Esophagus muscularis mucosa (tissue), 4 donors: ENCODE results near the gene UBR2.
A peak's percentile ranks its signal among the peaks of the same experiment; 100 is the strongest.

Experiments
- EP300 ChIP-seq: sonication (generic); formaldehyde crosslinking; IDR thresholded peaks from one replicate; pipeline ENCODE4 v1.6.1; 2017; ENCODE audit warnings: antibody characterized with exemption
- POLR2A ChIP-seq: fragments of 450-650 bp; IDR thresholded peaks from one replicate; pipeline ENCODE4 v1.6.1; 2017; ENCODE audit warnings: antibody characterized with exemption, moderate library complexity, mild to moderate bottlenecking, low read depth
- TF ChIP-seq, protein P1 (sequence below), 3 experiments: fragments of 200-600 bp in 2 of 3; fragments of 450-650 bp in 1 of 3; sonication (generic) in 2 of 3; IDR thresholded peaks; one replicate each; pipeline ENCODE4 v1.5.1; 2017 to 2019; ENCODE audit warnings: antibody characterized with exemption in 3 of 3, mild to moderate bottlenecking in 2 of 3, moderate library complexity in 1 of 3

- TF ChIP-seq, protein P1, sequence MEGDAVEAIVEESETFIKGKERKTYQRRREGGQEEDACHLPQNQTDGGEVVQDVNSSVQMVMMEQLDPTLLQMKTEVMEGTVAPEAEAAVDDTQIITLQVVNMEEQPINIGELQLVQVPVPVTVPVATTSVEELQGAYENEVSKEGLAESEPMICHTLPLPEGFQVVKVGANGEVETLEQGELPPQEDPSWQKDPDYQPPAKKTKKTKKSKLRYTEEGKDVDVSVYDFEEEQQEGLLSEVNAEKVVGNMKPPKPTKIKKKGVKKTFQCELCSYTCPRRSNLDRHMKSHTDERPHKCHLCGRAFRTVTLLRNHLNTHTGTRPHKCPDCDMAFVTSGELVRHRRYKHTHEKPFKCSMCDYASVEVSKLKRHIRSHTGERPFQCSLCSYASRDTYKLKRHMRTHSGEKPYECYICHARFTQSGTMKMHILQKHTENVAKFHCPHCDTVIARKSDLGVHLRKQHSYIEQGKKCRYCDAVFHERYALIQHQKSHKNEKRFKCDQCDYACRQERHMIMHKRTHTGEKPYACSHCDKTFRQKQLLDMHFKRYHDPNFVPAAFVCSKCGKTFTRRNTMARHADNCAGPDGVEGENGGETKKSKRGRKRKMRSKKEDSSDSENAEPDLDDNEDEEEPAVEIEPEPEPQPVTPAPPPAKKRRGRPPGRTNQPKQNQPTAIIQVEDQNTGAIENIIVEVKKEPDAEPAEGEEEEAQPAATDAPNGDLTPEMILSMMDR (IDR thresholded peaks at IDR 0.05), result peak; percentile 82 to 90 (median 86)
- TF ChIP-seq EP300 (no peak), POLR2A (no peak)
Measured at GRCh38 chr6:42532038-42532669, 31.7 kb upstream of the UBR2 start.
